GM12874 (cell line): ENCODE data around the gene INPP5J.

ENCODE experiments used
- CTCF ChIP-seq: IDR thresholded peaks from 2 replicates; pipeline ENCODE4 v1.5.1; 2011; ENCODE audit warnings: low read depth, mild to moderate bottlenecking, control low read depth, low read length, moderate library complexity; ENCODE audit not compliant: insufficient read depth

The INPP5J gene

DNA sequence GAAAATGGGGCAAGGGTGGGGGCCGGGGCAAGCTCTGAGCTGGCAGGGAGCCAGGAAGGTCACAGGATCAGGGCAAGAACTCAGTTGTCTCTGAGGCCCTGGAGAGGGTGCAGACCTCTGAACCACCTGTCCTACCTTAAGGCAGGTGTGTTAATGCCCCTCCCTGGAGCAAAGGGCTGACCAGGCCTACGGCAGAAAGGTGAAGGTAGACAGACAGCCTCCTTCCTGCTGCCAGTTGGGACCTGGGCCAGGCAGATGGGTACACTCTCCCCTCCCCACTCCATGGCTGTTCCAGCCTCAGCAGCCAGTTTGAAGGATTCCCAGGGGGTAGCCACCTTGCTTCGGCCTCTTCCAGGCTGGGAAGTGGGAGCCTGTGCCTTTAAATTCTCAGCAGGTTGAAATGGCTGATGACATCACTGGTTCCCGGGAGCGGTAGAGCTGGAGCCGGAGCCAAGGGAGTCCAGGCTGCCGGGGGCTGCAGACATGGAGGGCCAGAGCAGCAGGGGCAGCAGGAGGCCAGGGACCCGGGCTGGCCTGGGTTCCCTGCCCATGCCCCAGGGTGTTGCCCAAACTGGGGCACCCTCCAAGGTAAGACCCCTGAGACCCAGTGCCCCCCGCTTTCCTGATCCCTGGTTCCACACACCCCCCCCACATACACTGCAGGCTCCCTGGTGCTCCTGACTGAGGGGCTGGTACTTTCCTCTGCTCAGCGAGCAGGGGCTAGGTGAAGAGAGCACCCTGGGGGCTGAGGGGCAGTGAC lies at the start of gene INPP5J:
INPP5J (plus strand) TSS at position 435 of the 760 bp plus-strand sequence; CDS start at position 484, 49 bp downstream.
- no peak for TF ChIP-seq CTCF

DNA sequence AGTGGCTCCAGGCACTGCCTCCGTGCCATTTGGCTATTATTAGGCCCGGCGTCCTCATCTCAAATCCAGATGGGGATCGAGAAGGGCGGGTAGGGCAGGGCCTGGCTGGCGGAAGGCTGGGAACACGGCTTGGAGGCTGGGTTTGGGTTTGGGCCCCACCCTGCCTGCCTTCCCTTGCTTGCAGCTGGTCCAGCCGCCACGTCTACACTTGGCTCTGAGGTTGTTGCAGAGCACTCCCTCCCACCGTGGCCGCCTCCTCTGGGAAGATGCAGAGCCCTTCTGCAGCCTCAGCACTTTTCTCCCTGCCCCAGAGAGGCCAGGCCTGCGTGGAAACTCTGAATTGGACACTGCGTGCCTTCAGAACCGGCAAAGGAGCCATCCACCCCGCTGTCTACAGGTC lies 46.8 kb upstream of the INPP5J start:
- no peak for TF ChIP-seq CTCF

DNA sequence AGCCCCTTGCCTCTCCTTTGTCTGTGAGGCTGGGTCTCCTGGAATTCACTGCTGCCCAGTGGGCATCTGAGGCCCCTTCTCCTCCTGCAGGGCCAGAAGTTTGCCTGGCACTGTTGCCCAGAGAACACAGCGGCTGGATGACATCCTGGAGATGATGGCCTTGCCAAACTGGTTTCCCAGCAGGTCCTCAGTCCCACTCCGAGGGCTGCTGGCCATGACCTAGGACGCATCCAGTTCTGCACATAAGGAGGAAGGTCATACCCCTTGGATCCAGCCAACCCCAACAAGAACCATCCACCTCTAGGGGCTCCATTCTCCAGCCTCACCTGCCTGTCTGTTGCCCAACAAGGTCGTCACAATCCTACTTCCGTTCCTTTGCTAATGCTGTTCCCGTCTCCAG lies 45.1 kb upstream of the INPP5J start:
- TF ChIP-seq CTCF: no peak

DNA sequence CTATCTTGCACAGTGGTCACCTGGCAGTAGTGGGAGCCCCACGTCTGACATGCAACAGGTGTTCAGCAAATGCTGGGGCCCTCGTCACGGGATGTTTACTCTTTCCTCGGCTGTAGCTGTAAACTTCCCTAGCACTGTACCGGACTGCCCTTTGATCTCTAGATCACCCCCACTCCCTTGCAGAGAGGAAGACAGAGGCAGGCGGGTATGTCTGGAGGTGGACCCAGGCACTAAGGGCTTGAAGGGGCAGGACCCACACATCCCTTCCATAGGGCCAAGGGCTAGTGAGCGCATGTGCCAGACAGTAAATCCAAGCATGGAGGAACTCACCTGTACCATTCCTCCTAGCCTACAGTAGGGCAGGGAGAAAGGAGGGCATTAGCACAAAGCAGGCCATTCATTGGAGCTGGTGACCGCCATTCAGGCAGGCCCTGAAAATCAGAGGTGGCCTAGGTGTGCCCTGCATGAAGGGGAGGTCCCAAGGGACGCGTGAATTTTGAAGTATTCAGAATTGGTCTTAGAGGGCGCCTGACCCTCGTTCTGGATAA lies 43.6 kb upstream of the INPP5J start:
- TF ChIP-seq CTCF: no peak

DNA sequence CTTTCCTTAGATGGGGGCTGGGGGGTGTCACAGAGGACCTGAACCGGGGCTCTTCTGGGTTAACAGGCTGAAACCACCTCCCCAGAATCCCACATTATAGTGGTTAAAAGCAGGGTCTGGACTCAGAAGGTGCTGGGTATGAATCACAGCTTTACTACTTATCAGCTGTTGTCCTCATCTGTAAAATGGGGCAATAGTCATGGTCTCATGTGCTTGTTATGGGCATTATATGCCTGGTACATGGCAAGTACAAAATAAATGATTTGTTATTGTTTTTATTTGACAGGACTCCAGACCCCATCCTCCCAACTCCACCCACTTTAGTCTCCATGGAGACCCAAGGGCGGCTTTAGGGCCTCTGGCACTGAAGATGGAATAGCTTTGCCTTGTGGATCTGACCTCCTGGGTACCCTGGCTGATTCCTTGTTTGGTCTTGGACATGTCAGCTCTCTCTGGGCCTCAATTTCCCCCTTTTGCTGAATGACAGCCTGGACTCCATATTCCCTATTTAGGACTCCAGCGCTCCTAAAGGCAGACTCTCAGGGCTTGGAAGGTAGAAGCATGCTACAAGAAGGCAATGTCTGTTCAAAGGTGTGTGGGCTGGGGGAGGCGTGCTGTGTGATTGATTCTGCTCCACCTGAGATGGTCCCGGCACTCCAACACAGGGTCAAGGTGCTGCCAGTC lies 42.5 kb upstream of the INPP5J start:
- TF ChIP-seq CTCF: no peak

GRCh38 chr22:31080848-31081649 lies 41.7 kb upstream of the INPP5J start, which contains the start of gene SMTN:
Gene SMTN (plus strand): TSS chr22:31081318. CDS start chr22:31083259, 1,941 bp downstream.
- TF ChIP-seq CTCF: 0 out of 2 replicates have a peak, but pooled peaks have one; percentile 5
